Esophagus (tissue), 2 donors: ENCODE data around the gene USP7. TPM values are rescaled to one million over a fixed set of nuclear protein-coding genes. Genes with fewer than 3 reads are reported as not detected.

Experiments used
- H3K27ac ChIP-seq, 2 donors: one replicate each; pipeline ENCODE4 v1.5.1; 2013; ENCODE audit warnings: low read depth in 2 of 2, mild to moderate bottlenecking in 2 of 2, inconsistent platforms in 1 of 2, low read length in 1 of 2, moderate library complexity in 1 of 2
- H3K27me3 ChIP-seq, 2 donors: one replicate each; pipeline ENCODE4 v1.6.1; 2013; ENCODE audit warnings: low read length in 2 of 2, control low read depth in 1 of 2, mild to moderate bottlenecking in 1 of 2; ENCODE audit not compliant: insufficient read depth in 2 of 2, control insufficient read depth in 1 of 2
- H3K36me3 ChIP-seq, 2 donors: one replicate each; pipeline ENCODE4 v1.6.1; 2013; ENCODE audit warnings: low read length in 1 of 2; ENCODE audit not compliant: control insufficient read depth in 2 of 2, insufficient read depth in 2 of 2
- H3K4me1 ChIP-seq, 2 donors: one replicate each; pipeline ENCODE4 v1.6.1; 2013; ENCODE audit warnings: low read length in 1 of 2; ENCODE audit not compliant: control insufficient read depth in 2 of 2, insufficient read depth in 2 of 2
- H3K4me3 ChIP-seq, 2 donors: one replicate each; pipeline ENCODE4 v1.5.1; 2013; ENCODE audit warnings: low read length in 2 of 2, mild to moderate bottlenecking in 2 of 2, low read depth in 1 of 2, moderate library complexity in 1 of 2
- H3K9me3 ChIP-seq, 2 donors: one replicate each; pipeline ENCODE4 v1.6.1; 2013; ENCODE audit warnings: mild to moderate bottlenecking in 2 of 2, low read depth in 1 of 2, low read length in 1 of 2, moderate library complexity in 1 of 2; ENCODE audit not compliant: control insufficient read depth in 2 of 2, insufficient read depth in 1 of 2
- WGBS, 2 donors: extraction: QIAGEN DNeasy Blood & Tissue Kit; methylation state at CpG; one replicate each; pipeline ENCODE4 v1.1.7; 2013; 5-methylcytosine and 5-hydroxymethylcytosine counted together
- polyA plus RNA-seq, 2 donors: library from polyadenylated mRNA; stranded (reverse); fragments of 200-250 nt; gene quantifications; one replicate each; pipeline ENCODE4 v1.2.3, GENCODE V29; 2013
- donor health status: healthy with polysubstance abuse.
- donor health status: Bipolar disorder and iron deficiency.

The USP7 gene
- polyA plus RNA-seq, 2 donors: 27.8 to 34.6 TPM

DNA sequence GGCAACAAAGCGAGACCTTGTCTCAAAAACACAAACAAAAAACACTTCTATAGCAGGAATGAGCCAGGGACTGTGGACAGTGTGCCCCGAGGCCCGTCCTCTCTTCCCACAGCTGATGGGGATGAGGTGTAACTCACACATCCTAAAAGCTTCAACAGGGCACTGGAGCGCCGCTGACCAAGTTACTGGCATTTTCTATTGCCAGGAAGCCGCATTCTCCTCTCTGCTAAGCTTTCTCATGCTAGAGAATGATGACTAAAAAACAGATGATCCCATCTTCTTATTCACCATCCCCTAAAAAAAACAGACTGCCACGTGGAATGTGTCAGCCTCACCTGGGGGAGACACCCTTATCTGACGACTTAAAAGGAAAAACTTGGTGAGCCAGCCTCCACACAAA lies 111.2 kb downstream of the USP7 start:
- no peaks in the 10 kb centered on the region for H3K9me3 ChIP-seq
- peaks cover 10 to 39% of the 10 kb centered on the region in 2 donors for H3K36me3 ChIP-seq
- 72 to 76% methylated on average over 8 of the region's 8 CpGs for WGBS, 2 donors
- no peak overlapping the region for H3K4me3 ChIP-seq
- H3K27me3 ChIP-seq: no peaks in the 10 kb centered on the region
- peak overlapping the region; percentile 5 to 84 for H3K27ac ChIP-seq
- H3K4me1 ChIP-seq: peaks cover 2 to 12% of the 10 kb centered on the region in 2 donors

DNA sequence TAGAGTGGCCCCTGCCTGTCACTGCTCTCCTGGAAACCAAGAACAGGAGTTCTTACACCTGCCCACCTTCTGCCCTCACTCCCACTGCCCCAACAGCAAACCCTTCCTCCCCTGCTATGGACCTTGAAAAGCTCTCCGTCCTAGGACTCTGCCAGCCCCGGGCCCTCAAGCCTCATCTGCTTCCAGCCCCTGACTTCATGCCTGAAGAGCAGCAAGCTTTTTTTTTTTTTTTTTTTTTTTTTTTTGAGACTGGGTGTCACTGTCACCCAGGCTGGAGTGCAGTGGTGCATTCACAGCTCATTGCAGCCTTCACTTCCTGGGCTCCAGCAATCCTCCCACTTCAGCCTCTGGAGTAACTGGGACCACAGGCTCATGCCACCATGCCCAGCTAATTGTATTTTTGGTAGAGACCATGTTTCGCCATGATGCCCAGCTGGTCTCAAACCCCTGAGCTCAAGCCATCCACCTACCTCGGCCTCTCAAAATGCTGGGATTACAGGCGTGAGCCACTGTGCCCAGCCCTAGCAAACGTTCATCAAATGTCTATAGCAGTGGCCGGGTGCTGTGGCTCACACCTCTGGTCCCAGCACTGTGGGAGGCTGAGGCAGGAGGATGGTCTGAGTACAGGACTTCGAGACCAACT lies 111.8 kb downstream of the USP7 start:
- Histone ChIP-seq H3K4me1 (peaks cover 2 to 12% of the 10 kb centered on the region in 2 donors), H3K27ac (peak overlapping the region; percentile 44 to 84)

DNA sequence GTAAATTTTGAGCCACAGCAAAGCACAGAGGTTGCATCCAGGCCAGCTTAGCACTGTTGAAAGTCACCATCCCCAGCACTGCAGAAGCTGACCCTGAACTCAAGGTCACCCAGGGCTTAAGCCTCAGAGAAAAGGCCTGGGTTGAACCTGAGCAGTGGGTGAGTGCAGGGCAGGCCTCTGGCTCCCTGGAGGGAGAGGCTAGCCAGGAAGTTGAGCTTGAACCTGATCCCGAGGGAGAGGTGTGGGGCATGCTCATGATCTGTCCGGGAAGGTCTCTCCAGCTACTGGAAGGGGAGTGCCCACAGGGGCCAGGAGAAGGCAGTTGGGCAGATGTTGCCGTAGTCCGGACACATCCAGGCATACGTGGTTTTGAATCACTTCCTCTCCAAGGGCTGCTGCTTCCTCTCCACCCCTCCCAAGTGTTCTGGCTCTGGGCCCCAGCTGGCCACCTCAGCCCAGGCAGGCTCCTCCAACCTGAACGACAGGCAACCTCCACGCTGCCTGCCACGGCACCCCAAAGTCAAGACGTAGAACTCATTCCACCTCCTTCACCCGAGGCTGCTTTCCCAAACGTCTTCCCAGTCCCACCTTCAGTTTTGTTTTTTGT lies 113.3 kb downstream of the USP7 start:
- Histone ChIP-seq H3K4me1 (peaks cover 2 to 13% of the 10 kb centered on the region in 2 donors), H3K27me3 (no peaks in the 10 kb centered on the region), H3K4me3 (no peak overlapping the region), H3K27ac (peak overlapping the region; percentile 44 to 84), H3K36me3 (peaks cover 9 to 36% of the 10 kb centered on the region in 2 donors), H3K9me3 (no peaks in the 10 kb centered on the region)
- 30 to 48% methylated on average over 11 of the region's 11 CpGs for WGBS, 2 donors

More for the DNA sequence above, 111.8 kb downstream of the USP7 start:
- WGBS, 2 donors: 82 to 89% methylated on average over 8 of the region's 8 CpGs
- Histone ChIP-seq H3K9me3 (no peaks in the 10 kb centered on the region), H3K4me3 (no peak overlapping the region), H3K27me3 (no peaks in the 10 kb centered on the region), H3K36me3 (peaks cover 10 to 38% of the 10 kb centered on the region in 2 donors)

DNA sequence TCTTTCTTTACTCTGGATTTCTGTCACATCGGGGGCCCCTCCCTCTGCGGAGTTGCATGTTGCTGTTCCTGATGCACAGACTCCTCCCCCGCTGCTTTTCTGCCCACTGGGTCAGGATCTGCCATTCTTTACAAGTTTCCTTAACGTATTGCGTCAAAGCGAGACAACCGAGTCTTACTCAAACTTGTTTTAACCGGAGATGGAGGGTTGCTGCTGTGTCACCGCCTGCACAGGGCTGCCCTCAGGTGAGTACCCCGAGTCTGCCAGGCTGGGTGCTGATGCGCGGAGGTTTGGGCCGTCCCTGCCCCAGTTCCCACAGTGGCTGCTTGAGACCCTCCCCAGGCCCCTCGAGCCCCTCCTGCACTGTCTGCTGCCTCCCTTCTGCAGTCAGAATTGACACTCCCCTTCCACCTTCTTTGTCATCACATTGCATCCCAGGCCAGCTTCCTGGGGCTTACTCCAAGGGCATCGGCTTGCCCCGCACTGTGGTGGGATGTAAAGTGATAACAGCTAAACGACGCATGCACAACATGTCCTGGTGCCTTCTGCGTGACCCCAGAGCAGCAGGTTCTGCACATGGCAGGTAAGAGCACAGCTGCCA lies 114.2 kb downstream of the USP7 start:
- Histone ChIP-seq H3K27ac (peak overlapping the region; percentile 44 to 84), H3K4me3 (no peak overlapping the region), H3K36me3 (peaks cover under 1 to 29% of the 10 kb centered on the region in 2 donors), H3K27me3 (no peaks in the 10 kb centered on the region), H3K9me3 (no peaks in the 10 kb centered on the region), H3K4me1 (peaks cover 2 to 15% of the 10 kb centered on the region in 2 donors)
- 82 to 88% methylated on average over 19 of the region's 19 CpGs for WGBS, 2 donors

DNA sequence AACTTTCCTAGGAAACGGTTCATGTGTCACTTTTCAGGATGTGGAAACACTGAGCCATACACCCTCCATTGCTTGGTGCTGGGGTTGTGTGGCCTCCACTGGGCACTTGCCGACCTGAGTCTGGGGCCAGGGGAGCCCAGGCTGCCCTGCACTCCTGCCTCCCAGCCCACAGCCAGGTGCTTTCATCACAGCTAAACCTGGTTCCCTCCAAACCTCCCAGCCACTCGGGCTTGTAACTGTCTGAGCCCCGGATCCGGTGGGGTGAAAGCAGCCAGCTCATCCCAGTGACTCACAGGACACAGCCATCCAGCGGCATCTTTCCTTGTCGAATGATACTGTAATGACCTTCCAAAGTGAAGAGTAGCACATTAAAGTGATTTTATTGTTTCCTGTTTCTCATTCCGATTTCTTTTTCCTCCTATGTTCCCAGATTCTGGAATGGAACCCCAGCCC lies 114.7 kb downstream of the USP7 start:
- H3K36me3 ChIP-seq: peaks cover 0 to 26% of the 10 kb centered on the region in 2 donors

DNA sequence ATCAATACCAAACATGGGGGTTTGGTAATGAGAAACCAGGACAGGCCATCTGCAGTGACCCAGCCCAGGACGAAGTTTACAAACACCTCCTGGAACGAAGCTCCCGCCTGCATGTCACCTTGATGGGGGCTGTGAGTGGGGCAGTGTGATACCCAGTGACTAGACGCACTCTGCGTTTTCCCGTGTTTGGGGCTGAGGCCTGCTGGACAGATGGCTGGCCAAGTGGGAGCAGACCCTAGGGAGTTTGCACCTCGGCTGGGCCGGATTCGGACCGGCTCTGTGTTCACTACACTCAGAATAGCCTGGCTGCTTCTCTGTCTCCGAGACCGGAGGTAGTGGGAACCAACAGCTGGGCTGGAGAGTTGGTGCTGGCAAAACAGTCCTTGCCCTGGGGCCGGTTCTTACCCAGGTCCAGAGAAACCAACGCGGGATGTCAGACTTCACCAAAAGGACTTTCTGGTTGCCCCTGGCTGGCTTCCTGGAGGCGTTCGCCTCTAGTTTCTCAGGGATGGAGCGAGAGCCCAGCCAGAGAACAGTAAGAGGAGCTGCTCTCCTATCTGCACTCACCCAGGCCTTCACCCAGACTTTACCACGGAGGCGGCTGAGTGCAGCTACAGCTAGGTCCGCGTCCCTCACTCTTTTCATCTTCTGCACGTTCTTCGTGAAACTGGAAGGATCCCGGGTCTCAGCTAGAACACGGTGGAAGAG lies 115.3 kb downstream of the USP7 start:
- peak overlapping the region in 1 of 2 donors; percentile 29 for H3K27ac ChIP-seq
- H3K4me3 ChIP-seq: no peak overlapping the region
- H3K4me1 ChIP-seq: peaks cover 2 to 15% of the 10 kb centered on the region in 2 donors
- 86 to 88% methylated on average over 26 of the region's 26 CpGs for WGBS, 2 donors
- H3K36me3 ChIP-seq: peaks cover 0 to 26% of the 10 kb centered on the region in 2 donors
- H3K9me3 ChIP-seq: no peaks in the 10 kb centered on the region
- H3K27me3 ChIP-seq: no peaks in the 10 kb centered on the region

More for the DNA sequence above, 114.7 kb downstream of the USP7 start:
- WGBS, 2 donors: 64 to 80% methylated on average over 8 of the region's 8 CpGs
- H3K9me3 ChIP-seq: no peaks in the 10 kb centered on the region
- no peak overlapping the region for H3K4me3 ChIP-seq
- H3K27ac ChIP-seq: peak overlapping the region; percentile 28 to 84
- H3K27me3 ChIP-seq: no peaks in the 10 kb centered on the region
- peaks cover 2 to 15% of the 10 kb centered on the region in 2 donors for H3K4me1 ChIP-seq

DNA sequence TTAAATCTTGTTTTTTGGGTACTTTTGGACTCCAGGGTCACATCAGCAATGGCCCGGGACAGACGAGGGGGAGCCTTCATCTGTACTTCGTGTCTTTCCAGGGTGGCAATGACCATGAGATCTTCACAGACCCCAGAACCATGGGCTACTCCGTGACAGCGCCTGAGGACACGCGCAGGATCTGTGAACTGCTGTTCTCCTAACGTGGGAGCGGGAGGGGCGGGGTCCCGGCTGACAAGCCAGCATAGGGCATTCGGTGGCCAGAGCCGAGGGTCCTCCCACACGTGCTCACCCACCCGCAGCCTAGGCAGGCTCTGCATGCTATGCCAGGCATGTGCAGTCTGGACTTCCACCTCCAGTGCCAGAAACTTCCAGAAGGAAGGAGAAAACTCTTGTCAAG lies 116.1 kb downstream of the USP7 start:
- Histone ChIP-seq H3K4me1 (peaks cover 2 to 15% of the 10 kb centered on the region in 2 donors), H3K27ac (no peak overlapping the region), H3K36me3 (peaks cover 0 to 24% of the 10 kb centered on the region in 2 donors), H3K27me3 (no peaks in the 10 kb centered on the region), H3K9me3 (no peaks in the 10 kb centered on the region), H3K4me3 (no peak overlapping the region)
- WGBS, 2 donors: 89 to 92% methylated on average over 15 of the region's 15 CpGs

DNA sequence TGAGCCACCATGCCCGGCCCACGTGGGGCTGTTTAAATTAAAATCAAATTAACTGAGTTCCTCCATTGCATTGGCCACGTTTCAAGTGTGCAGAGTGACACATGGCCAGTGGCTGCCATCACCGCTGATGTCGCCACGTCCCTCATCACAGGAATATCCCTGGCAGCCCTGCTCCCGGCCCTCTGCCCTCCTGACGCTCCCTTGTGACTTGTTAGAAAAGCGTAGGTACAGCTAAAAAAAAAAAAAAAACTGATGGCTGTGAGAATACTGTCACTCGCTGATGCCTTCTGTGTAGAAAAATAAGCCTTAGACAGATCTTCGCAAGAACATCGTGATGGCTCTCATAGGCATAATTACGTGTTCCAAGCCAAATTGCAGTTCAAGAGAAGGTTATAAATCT lies 116.6 kb downstream of the USP7 start:
- Histone ChIP-seq H3K36me3 (peaks cover 0 to 24% of the 10 kb centered on the region in 2 donors), H3K27ac (no peak overlapping the region), H3K9me3 (no peaks in the 10 kb centered on the region), H3K27me3 (no peaks in the 10 kb centered on the region), H3K4me1 (peaks cover 2 to 15% of the 10 kb centered on the region in 2 donors), H3K4me3 (no peak overlapping the region)
- WGBS, 2 donors: 83 to 88% methylated on average over 13 of the region's 13 CpGs

DNA sequence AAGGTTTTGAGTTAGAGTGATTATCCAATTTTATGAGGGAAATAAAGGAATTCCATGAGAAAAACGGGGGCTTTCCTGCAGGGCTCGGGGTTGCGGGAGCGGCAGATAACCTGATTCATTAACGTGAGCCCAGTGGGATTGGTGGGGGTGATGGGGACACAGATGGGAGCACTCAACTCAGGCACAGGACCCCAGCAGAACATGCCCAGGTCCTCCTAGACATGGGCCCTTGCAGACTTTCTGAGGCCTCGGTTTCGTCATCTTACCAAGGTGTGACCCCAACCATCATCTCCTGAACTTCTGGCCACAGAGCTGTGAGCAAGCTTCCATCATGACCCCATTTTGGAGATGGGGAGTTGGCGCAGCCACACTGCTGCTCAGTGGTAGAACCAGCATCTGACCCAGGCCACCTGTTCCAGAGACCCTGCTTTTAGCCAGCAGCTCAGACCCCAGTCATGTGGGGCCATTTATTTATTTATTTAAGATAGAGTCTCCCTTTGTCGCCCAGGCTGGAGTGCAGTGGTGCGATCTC lies 117.2 kb downstream of the USP7 start:
- Histone ChIP-seq H3K27ac (peak overlapping the region in 1 of 2 donors; percentile 31), H3K9me3 (no peaks in the 10 kb centered on the region), H3K4me3 (no peak overlapping the region), H3K4me1 (peaks cover 2 to 12% of the 10 kb centered on the region in 2 donors), H3K36me3 (peaks cover 0 to 24% of the 10 kb centered on the region in 2 donors), H3K27me3 (no peaks in the 10 kb centered on the region)
- WGBS, 2 donors: 92 to 94% methylated on average over 10 of the region's 10 CpGs
